GM12878 (cell line): ENCODE results near the gene GRIN2A. TPM values are rescaled to one million over a fixed set of nuclear protein-coding genes. Genes with fewer than 3 reads are reported as not detected.

Experiments used
- BMI1 ChIP-seq: fragments of 450-650 bp; IDR thresholded peaks from 2 replicates; pipeline ENCODE4 v1.6.1; 2016; ENCODE audit warnings: mild to moderate bottlenecking, moderate library complexity, borderline replicate concordance
- CEBPB ChIP-seq, 2 experiments: fragments of 150-350 bp in 1 of 2; IDR thresholded peaks; 2 replicates each; pipeline ENCODE4 v1.6.1; 2012 to 2014; ENCODE audit warnings: low read depth in 2 of 2, low read length in 2 of 2, borderline replicate concordance in 1 of 2, inconsistent platforms in 1 of 2
- EED ChIP-seq: sonication (generic); IDR thresholded peaks from 2 replicates; pipeline ENCODE4 v1.6.1; 2016; ENCODE audit warnings: antibody characterized with exemption, low read depth
- HDAC2 ChIP-seq: fragments of 200-600 bp; sonication (generic); IDR thresholded peaks from 2 replicates; pipeline ENCODE4 v1.6.1; 2017
- IRF4 ChIP-seq: IDR thresholded peaks from 2 replicates; pipeline ENCODE4 v1.6.1; 2011; ENCODE audit warnings: low read depth, low read length
- JUNB ChIP-seq: IDR thresholded peaks from 2 replicates; pipeline ENCODE4 v1.6.1; 2016; ENCODE audit warnings: antibody characterized with exemption, mild to moderate bottlenecking
- MYB ChIP-seq: fragments of 150-350 bp; IDR thresholded peaks from 2 replicates; pipeline ENCODE4 v1.6.1; 2014; ENCODE audit warnings: mild to moderate bottlenecking, low read depth, low read length, borderline replicate concordance
- POLR2A ChIP-seq: IDR thresholded peaks from 2 replicates; pipeline ENCODE4 v1.6.1; 2011; ENCODE audit warnings: low read depth, mild to moderate bottlenecking, low read length
- RAD51 ChIP-seq: fragments of 450-650 bp; IDR thresholded peaks from 2 replicates; pipeline ENCODE4 v1.6.1; 2016; ENCODE audit warnings: moderate library complexity, mild to moderate bottlenecking, inconsistent platforms
- SIN3A ChIP-seq: IDR thresholded peaks from 2 replicates; pipeline ENCODE4 v1.6.1; 2012; ENCODE audit warnings: low read depth, low read length, improper control_type of control experiment
- SP1 ChIP-seq: IDR thresholded peaks from one replicate; pipeline ENCODE4 v1.6.1; 2011; ENCODE audit warnings: low read depth, low read length
- ZNF207 ChIP-seq: fragments of 450-650 bp; IDR thresholded peaks from 2 replicates; pipeline ENCODE4 v1.6.1; 2014; ENCODE audit warnings: antibody characterized with exemption, mild to moderate bottlenecking, borderline replicate concordance
- ZNF274 ChIP-seq: IDR thresholded peaks from one replicate; pipeline ENCODE4 v1.8.0; 2011; ENCODE audit not compliant: insufficient read length, insufficient read depth
- ZNF384 ChIP-seq: IDR thresholded peaks from 2 replicates; pipeline ENCODE4 v1.6.1; 2012; ENCODE audit warnings: low read depth, mild to moderate bottlenecking, low read length, improper control_type of control experiment, borderline replicate concordance
- polyA plus RNA-seq, 11 experiments: library from polyadenylated mRNA; depleted of rRNA in 4 of 11; unstranded in 6 of 11; stranded (reverse) in 5 of 11; fragments of >200 nt; fragmentation: Nextera tagmentation in 4 of 11; fragmentation: Illumina TruSeq in 1 of 11; extraction: Ambion mirVana in 4 of 11; extraction: Trizol in 1 of 11; gene quantifications; 1 replicate in 1 of 11; 2 replicates in 10 of 11; pipeline versions ENCODE4 v1.2.1 to v1.2.3, GENCODE V29; 2011 to 2016; ENCODE audit warnings: inconsistent platforms in 2 of 11, missing spikeins in 2 of 11, low read depth in 1 of 11
- total RNA-seq, 4 experiments: library from RNA; depleted of rRNA in 3 of 4; stranded (reverse); fragments of >200 nt in 3 of 4; fragmentation: Illumina TruSeq in 1 of 4; extraction: Trizol in 1 of 4; gene quantifications; 2 replicates each; pipeline versions ENCODE4 v1.2.1 to v1.2.3, GENCODE V29; 2013 to 2021
- TF ChIP-seq, protein P1 (sequence below): fragments of 450-650 bp; IDR thresholded peaks from 2 replicates; pipeline ENCODE4 v1.6.1; 2018; ENCODE audit warnings: mild to moderate bottlenecking, low read depth, moderate library complexity; ENCODE audit not compliant: partially characterized antibody
- TF ChIP-seq, protein P2 (sequence below): IDR thresholded peaks from 2 replicates; pipeline ENCODE4 v1.6.1; 2012; ENCODE audit warnings: low read depth, low read length, improper control_type of control experiment
- TF ChIP-seq, protein P3 (sequence below): IDR thresholded peaks from 2 replicates; pipeline ENCODE4 v1.6.1; 2011; ENCODE audit warnings: low read depth, low read length, improper control_type of control experiment, borderline replicate concordance
- TF ChIP-seq, protein P4 (sequence below): fragments of 450-650 bp; IDR thresholded peaks from 2 replicates; pipeline ENCODE4 v1.6.1; 2017; ENCODE audit warnings: antibody characterized with exemption, mild to moderate bottlenecking, moderate library complexity
- TF ChIP-seq, protein P5 (sequence below): fragments of 450-650 bp; formaldehyde crosslinking; IDR thresholded peaks from 2 replicates; pipeline ENCODE4 v1.4.0; 2020; ENCODE audit warnings: mild to moderate bottlenecking, moderate library complexity

Gene GRIN2A
- total and polyA plus RNA-seq, 10 of the 15 experiments (the other 5 are each of a cell fraction or from before 2014, with no cell fraction given) = 2.4 to 13.3 (median 7.3) TPM

DNA sequence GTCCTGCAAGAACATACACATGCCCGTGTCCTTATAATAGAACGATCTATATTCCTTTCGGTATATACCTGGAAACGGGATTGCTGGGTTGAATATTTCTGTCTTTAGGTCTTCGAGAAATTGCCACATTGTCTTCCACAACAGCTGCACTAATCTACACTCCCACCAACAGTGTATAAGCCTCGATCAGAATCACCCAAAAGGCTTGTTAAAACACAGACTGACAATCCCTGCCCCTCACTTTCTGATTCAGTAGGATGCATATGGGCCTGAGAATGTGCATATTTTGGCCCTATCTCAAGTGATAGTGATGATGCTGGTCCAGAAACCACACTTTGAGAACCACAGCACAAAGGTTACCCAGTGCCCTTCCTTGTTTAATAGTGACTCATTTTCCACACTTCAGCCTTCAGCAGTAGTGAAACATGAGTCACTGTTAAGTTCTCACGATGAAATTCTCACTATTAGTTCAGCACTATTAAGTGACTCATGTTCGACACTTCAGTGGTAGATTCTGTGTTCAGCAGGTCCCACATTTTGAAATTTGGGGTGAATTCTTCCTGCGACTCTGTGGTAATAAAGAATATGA is 215.6 kb downstream of the GRIN2A start (continued):
- peak; percentile 87 for TF ChIP-seq EED
- no peak for TF ChIP-seq CEBPB (IDR thresholded peaks at IDR 0.05; ENCODE audit: borderline replicate concordance in 1 of 2, low read depth in 2 of 2, low read length in 2 of 2)
- TF ChIP-seq HDAC2 = no peak
- peak; percentile 73; the same call in 1 of the 2 replicates for TF ChIP-seq IRF4
- TF ChIP-seq, protein P1, sequence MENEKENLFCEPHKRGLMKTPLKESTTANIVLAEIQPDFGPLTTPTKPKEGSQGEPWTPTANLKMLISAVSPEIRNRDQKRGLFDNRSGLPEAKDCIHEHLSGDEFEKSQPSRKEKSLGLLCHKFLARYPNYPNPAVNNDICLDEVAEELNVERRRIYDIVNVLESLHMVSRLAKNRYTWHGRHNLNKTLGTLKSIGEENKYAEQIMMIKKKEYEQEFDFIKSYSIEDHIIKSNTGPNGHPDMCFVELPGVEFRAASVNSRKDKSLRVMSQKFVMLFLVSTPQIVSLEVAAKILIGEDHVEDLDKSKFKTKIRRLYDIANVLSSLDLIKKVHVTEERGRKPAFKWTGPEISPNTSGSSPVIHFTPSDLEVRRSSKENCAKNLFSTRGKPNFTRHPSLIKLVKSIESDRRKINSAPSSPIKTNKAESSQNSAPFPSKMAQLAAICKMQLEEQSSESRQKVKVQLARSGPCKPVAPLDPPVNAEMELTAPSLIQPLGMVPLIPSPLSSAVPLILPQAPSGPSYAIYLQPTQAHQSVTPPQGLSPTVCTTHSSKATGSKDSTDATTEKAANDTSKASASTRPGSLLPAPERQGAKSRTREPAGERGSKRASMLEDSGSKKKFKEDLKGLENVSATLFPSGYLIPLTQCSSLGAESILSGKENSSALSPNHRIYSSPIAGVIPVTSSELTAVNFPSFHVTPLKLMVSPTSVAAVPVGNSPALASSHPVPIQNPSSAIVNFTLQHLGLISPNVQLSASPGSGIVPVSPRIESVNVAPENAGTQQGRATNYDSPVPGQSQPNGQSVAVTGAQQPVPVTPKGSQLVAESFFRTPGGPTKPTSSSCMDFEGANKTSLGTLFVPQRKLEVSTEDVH = no peak
- TF ChIP-seq MYB = no peak
- 0 out of 2 replicates have a peak, but pooled peaks have one; percentile 17 for TF ChIP-seq RAD51
- no peak for TF ChIP-seq SP1
- TF ChIP-seq SIN3A = no peak
- peak; percentile 56; the same call in 1 of the 2 replicates for TF ChIP-seq BMI1
- no peak for TF ChIP-seq ZNF274
- TF ChIP-seq JUNB = peak; percentile 91
- TF ChIP-seq, protein P2, sequence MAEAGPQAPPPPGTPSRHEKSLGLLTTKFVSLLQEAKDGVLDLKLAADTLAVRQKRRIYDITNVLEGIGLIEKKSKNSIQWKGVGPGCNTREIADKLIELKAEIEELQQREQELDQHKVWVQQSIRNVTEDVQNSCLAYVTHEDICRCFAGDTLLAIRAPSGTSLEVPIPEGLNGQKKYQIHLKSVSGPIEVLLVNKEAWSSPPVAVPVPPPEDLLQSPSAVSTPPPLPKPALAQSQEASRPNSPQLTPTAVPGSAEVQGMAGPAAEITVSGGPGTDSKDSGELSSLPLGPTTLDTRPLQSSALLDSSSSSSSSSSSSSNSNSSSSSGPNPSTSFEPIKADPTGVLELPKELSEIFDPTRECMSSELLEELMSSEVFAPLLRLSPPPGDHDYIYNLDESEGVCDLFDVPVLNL = no peak
- TF ChIP-seq, protein P3, sequence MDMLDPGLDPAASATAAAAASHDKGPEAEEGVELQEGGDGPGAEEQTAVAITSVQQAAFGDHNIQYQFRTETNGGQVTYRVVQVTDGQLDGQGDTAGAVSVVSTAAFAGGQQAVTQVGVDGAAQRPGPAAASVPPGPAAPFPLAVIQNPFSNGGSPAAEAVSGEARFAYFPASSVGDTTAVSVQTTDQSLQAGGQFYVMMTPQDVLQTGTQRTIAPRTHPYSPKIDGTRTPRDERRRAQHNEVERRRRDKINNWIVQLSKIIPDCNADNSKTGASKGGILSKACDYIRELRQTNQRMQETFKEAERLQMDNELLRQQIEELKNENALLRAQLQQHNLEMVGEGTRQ = no peak
- no peak for TF ChIP-seq ZNF384
- no peak for TF ChIP-seq ZNF207
- TF ChIP-seq, protein P4, sequence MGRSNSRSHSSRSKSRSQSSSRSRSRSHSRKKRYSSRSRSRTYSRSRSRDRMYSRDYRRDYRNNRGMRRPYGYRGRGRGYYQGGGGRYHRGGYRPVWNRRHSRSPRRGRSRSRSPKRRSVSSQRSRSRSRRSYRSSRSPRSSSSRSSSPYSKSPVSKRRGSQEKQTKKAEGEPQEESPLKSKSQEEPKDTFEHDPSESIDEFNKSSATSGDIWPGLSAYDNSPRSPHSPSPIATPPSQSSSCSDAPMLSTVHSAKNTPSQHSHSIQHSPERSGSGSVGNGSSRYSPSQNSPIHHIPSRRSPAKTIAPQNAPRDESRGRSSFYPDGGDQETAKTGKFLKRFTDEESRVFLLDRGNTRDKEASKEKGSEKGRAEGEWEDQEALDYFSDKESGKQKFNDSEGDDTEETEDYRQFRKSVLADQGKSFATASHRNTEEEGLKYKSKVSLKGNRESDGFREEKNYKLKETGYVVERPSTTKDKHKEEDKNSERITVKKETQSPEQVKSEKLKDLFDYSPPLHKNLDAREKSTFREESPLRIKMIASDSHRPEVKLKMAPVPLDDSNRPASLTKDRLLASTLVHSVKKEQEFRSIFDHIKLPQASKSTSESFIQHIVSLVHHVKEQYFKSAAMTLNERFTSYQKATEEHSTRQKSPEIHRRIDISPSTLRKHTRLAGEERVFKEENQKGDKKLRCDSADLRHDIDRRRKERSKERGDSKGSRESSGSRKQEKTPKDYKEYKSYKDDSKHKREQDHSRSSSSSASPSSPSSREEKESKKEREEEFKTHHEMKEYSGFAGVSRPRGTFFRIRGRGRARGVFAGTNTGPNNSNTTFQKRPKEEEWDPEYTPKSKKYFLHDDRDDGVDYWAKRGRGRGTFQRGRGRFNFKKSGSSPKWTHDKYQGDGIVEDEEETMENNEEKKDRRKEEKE = no peak
- TF ChIP-seq POLR2A = no peak
- TF ChIP-seq, protein P5, sequence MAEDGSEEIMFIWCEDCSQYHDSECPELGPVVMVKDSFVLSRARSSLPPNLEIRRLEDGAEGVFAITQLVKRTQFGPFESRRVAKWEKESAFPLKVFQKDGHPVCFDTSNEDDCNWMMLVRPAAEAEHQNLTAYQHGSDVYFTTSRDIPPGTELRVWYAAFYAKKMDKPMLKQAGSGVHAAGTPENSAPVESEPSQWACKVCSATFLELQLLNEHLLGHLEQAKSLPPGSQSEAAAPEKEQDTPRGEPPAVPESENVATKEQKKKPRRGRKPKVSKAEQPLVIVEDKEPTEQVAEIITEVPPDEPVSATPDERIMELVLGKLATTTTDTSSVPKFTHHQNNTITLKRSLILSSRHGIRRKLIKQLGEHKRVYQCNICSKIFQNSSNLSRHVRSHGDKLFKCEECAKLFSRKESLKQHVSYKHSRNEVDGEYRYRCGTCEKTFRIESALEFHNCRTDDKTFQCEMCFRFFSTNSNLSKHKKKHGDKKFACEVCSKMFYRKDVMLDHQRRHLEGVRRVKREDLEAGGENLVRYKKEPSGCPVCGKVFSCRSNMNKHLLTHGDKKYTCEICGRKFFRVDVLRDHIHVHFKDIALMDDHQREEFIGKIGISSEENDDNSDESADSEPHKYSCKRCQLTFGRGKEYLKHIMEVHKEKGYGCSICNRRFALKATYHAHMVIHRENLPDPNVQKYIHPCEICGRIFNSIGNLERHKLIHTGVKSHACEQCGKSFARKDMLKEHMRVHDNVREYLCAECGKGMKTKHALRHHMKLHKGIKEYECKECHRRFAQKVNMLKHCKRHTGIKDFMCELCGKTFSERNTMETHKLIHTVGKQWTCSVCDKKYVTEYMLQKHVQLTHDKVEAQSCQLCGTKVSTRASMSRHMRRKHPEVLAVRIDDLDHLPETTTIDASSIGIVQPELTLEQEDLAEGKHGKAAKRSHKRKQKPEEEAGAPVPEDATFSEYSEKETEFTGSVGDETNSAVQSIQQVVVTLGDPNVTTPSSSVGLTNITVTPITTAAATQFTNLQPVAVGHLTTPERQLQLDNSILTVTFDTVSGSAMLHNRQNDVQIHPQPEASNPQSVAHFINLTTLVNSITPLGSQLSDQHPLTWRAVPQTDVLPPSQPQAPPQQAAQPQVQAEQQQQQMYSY (CRISPR knock-in tag) = no peak
